ENCODE measurements around the gene SETD6.
"Not testable (repeated sequence)": the region's sequence is repeated elsewhere in the genome, so short reads cannot be mapped to it uniquely, and the experiment has no call there.

The SETD6 gene

GRCh38 chr16:58548378-58548777 is 33.1 kb downstream of the SETD6 start:
- DNase-seq: no peak

- no peak for DNase-seq
Observed at GRCh38 chr16:58551496-58551895, 36.2 kb downstream of the SETD6 start.

- no peak for DNase-seq
Observed at GRCh38 chr16:58556678-58557077, 41.4 kb downstream of the SETD6 start.

GRCh38 chr16:58563235-58563634 is 47.9 kb downstream of the SETD6 start:
- no peak for DNase-seq

GRCh38 chr16:58563775-58564174 is 48.5 kb downstream of the SETD6 start:
- no peak for DNase-seq

GRCh38 chr16:58565697-58566096 is 50.4 kb downstream of the SETD6 start:
- not testable (repeated sequence) for DNase-seq

Measured in NCI-H1417 (cell line).